ENCODE measurements around the gene HIBCH. TPM values are rescaled to one million over a fixed set of nuclear protein-coding genes. Genes with fewer than 3 reads are reported as not detected.

HIBCH gene
- total and polyA plus RNA-seq, 4 donors, result 20.2 to 65.2 (median 32.8) TPM

DNA sequence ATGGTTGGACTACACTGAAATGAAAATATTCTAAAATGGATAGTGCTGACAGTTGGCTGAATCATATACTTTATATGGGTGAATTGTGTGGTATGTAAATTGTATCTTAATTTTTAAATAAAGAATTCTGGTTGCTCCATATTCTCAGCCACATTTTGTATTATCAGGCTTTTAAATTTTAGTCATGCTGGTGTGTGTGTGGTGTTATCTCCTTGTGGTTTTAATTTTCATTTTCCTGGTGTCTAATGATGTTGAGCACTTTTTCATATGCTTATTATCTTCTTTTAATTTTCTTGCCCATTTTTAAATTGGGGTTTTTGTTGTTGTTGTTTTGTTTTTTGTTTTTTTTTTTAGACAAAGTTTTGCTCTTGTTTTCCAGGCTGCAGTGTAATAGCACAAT is 3.8 kb upstream of the HIBCH start:
- peaks cover 0 to 8% (median 5%) of the 10 kb centered on the region in 4 donors for H3K4me1 ChIP-seq (ENCODE audit: control insufficient read depth in 4 of 4, insufficient read depth in 4 of 4, low read length in 3 of 4)
- H3K27ac ChIP-seq (ENCODE audit: low read depth in 1 of 2, low read length in 2 of 2), result no peak overlapping the region
- H3K4me3 ChIP-seq (ENCODE audit: low read depth in 1 of 3, low read length in 3 of 3), result no peak overlapping the region
- H3K27me3 ChIP-seq (ENCODE audit: control insufficient read depth in 4 of 4, insufficient read depth in 4 of 4, low read length in 3 of 4), result no peaks in the 10 kb centered on the region
- H3K9me3 ChIP-seq (ENCODE audit: control insufficient read depth in 4 of 4, low read length in 3 of 4), result no peaks in the 10 kb centered on the region
- TF ChIP-seq GABPA (IDR thresholded peaks at IDR 0.05 in 1 of 2, conservative IDR thresholded peaks at IDR 0.05 in 1 of 2) (no peak), JUND (IDR thresholded peaks at IDR 0.05) (no peak), NR2F2 (IDR thresholded peaks at IDR 0.05) (no peak), TAF1 (conservative IDR thresholded peaks at IDR 0.05) (no peak), FOXA2 (IDR thresholded peaks at IDR 0.05) (no peak), RAD21 (IDR thresholded peaks at IDR 0.05) (no peak)
- no peak for DNase-seq (ENCODE audit: low spot score)
- H3K36me3 ChIP-seq (ENCODE audit: control insufficient read depth in 4 of 4, insufficient read depth in 3 of 4, low read depth in 1 of 4, low read length in 3 of 4), result no peaks in the 10 kb centered on the region
- H3K9ac ChIP-seq (ENCODE audit: low read depth in 1 of 2, low read length in 2 of 2), result no peak overlapping the region

DNA sequence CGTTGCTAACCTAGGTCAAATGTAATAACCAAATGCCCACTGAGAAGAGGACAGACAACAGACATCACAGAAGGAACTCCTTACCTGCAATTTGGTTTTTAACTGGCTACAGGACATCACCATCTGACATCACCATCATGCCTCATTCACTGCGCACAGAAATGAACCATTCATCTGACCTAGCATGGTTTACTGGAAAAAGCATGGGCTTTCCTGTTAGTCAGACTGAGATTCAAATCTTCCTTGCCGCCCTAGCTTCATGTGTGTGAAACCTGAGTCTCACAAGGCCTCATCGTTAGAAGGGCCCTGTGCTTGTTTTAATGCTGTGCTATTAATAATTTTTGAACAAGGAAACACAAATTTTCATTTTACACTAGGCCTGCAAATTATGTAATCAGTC is 1.1 kb upstream of the HIBCH start:
- no peak for DNase-seq (ENCODE audit: low spot score)
- 80% methylated on average over 4 of the region's 4 CpGs for WGBS
- H3K27me3 ChIP-seq (ENCODE audit: control insufficient read depth in 4 of 4, insufficient read depth in 4 of 4, low read length in 3 of 4), result no peaks in the 10 kb centered on the region
- H3K9me3 ChIP-seq (ENCODE audit: control insufficient read depth in 4 of 4, low read length in 3 of 4), result no peaks in the 10 kb centered on the region
- peak overlapping the region in 1 of 2 donors; percentile 82 for H3K27ac ChIP-seq (ENCODE audit: low read depth in 1 of 2, low read length in 2 of 2)
- H3K36me3 ChIP-seq (ENCODE audit: control insufficient read depth in 4 of 4, insufficient read depth in 3 of 4, low read depth in 1 of 4, low read length in 3 of 4), result no peaks in the 10 kb centered on the region
- H3K4me1 ChIP-seq (ENCODE audit: control insufficient read depth in 4 of 4, insufficient read depth in 4 of 4, low read length in 3 of 4), result peaks cover 0 to 31% (median 17%) of the 10 kb centered on the region in 4 donors
- no peak for TF ChIP-seq HNF4G (IDR thresholded peaks at IDR 0.05)
- no peak for TF ChIP-seq HNF4A (conservative IDR thresholded peaks at IDR 0.05)
- TF ChIP-seq, protein P1, sequence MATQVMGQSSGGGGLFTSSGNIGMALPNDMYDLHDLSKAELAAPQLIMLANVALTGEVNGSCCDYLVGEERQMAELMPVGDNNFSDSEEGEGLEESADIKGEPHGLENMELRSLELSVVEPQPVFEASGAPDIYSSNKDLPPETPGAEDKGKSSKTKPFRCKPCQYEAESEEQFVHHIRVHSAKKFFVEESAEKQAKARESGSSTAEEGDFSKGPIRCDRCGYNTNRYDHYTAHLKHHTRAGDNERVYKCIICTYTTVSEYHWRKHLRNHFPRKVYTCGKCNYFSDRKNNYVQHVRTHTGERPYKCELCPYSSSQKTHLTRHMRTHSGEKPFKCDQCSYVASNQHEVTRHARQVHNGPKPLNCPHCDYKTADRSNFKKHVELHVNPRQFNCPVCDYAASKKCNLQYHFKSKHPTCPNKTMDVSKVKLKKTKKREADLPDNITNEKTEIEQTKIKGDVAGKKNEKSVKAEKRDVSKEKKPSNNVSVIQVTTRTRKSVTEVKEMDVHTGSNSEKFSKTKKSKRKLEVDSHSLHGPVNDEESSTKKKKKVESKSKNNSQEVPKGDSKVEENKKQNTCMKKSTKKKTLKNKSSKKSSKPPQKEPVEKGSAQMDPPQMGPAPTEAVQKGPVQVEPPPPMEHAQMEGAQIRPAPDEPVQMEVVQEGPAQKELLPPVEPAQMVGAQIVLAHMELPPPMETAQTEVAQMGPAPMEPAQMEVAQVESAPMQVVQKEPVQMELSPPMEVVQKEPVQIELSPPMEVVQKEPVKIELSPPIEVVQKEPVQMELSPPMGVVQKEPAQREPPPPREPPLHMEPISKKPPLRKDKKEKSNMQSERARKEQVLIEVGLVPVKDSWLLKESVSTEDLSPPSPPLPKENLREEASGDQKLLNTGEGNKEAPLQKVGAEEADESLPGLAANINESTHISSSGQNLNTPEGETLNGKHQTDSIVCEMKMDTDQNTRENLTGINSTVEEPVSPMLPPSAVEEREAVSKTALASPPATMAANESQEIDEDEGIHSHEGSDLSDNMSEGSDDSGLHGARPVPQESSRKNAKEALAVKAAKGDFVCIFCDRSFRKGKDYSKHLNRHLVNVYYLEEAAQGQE (IDR thresholded peaks at IDR 0.05), result no peak
- no peak for TF ChIP-seq FOXA1 (IDR thresholded peaks at IDR 0.05)
- TF ChIP-seq, protein P2, sequence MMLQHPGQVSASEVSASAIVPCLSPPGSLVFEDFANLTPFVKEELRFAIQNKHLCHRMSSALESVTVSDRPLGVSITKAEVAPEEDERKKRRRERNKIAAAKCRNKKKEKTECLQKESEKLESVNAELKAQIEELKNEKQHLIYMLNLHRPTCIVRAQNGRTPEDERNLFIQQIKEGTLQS (IDR thresholded peaks at IDR 0.05), result no peak
- TF ChIP-seq JUND (IDR thresholded peaks at IDR 0.05), result no peak
- TF ChIP-seq, protein P3, sequence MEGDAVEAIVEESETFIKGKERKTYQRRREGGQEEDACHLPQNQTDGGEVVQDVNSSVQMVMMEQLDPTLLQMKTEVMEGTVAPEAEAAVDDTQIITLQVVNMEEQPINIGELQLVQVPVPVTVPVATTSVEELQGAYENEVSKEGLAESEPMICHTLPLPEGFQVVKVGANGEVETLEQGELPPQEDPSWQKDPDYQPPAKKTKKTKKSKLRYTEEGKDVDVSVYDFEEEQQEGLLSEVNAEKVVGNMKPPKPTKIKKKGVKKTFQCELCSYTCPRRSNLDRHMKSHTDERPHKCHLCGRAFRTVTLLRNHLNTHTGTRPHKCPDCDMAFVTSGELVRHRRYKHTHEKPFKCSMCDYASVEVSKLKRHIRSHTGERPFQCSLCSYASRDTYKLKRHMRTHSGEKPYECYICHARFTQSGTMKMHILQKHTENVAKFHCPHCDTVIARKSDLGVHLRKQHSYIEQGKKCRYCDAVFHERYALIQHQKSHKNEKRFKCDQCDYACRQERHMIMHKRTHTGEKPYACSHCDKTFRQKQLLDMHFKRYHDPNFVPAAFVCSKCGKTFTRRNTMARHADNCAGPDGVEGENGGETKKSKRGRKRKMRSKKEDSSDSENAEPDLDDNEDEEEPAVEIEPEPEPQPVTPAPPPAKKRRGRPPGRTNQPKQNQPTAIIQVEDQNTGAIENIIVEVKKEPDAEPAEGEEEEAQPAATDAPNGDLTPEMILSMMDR (IDR thresholded peaks at IDR 0.05; ENCODE audit: low read depth, low read length, missing input control), result no peak
- H3K9ac ChIP-seq (ENCODE audit: low read depth in 1 of 2, low read length in 2 of 2), result peak overlapping the region in 1 of 2 donors; percentile 38
- H3K4me3 ChIP-seq (ENCODE audit: low read depth in 1 of 3, low read length in 3 of 3), result no peak overlapping the region

DNA sequence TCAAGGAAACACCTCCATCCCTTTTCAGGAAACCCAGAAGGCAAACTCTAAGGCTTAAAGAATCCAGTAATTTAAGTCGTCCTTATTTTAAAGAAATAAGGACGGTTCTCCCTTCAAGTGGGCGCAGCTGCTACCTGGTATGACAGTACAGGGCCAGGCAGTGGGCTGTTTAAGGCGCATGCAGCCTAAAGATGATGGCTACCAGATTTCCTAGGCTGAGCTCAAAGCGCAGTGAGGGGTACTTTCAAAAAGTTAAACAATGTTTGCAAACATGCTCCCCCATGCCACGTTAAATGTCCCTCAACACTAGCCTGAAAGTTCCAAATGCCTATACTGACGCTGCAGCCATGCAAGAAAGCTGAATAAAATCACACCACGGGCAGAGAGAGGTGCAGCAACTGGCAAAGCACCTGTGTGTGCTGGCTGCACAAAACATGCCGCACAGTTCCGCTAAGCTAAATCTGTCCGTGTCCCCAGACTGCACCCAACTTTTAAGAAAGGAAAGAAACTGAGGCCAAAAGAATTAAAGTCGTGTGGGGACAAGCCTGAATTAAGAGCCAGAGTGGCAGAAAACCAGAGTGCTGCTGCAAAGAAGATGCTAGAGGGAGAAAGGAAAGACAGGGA is 583 bp downstream of the HIBCH start:
- Histone ChIP-seq H3K9me3 (ENCODE audit: control insufficient read depth in 4 of 4, low read length in 3 of 4) (no peaks in the 10 kb centered on the region), H3K9ac (ENCODE audit: low read depth in 1 of 2, low read length in 2 of 2) (peak overlapping the region; percentile 78 to 91), H3K27ac (ENCODE audit: low read depth in 1 of 2, low read length in 2 of 2) (peak overlapping the region; percentile 82 to 84), H3K27me3 (ENCODE audit: control insufficient read depth in 4 of 4, insufficient read depth in 4 of 4, low read length in 3 of 4) (no peaks in the 10 kb centered on the region), H3K36me3 (ENCODE audit: control insufficient read depth in 4 of 4, insufficient read depth in 3 of 4, low read depth in 1 of 4, low read length in 3 of 4) (no peaks in the 10 kb centered on the region), H3K4me1 (ENCODE audit: control insufficient read depth in 4 of 4, insufficient read depth in 4 of 4, low read length in 3 of 4) (peaks cover 0 to 44% (median 27%) of the 10 kb centered on the region in 4 donors), H3K4me3 (ENCODE audit: low read depth in 1 of 3, low read length in 3 of 3) (peak overlapping the region; percentile 46 to 98 (median 75))
- WGBS, result 3% methylated on average over 12 of the region's 12 CpGs
- DNase-seq (ENCODE audit: low spot score), result no peak
- TF ChIP-seq, protein P3 (IDR thresholded peaks at IDR 0.05; ENCODE audit: low read depth, low read length, missing input control), result no peak
- no peak for TF ChIP-seq GABPA (IDR thresholded peaks at IDR 0.05 in 1 of 2, conservative IDR thresholded peaks at IDR 0.05 in 1 of 2)
- TF ChIP-seq RAD21 (IDR thresholded peaks at IDR 0.05), result no peak
- no peak for TF ChIP-seq RXRA (IDR thresholded peaks at IDR 0.05)
- TF ChIP-seq HNF4G (IDR thresholded peaks at IDR 0.05), result no peak
- TF ChIP-seq TAF1 (conservative IDR thresholded peaks at IDR 0.05), result no peak
- TF ChIP-seq, protein P4, sequence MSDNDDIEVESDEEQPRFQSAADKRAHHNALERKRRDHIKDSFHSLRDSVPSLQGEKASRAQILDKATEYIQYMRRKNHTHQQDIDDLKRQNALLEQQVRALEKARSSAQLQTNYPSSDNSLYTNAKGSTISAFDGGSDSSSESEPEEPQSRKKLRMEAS (IDR thresholded peaks at IDR 0.05), result no peak
- no peak for TF ChIP-seq FOXA2 (IDR thresholded peaks at IDR 0.05)
- no peak for TF ChIP-seq YY1 (IDR thresholded peaks at IDR 0.05)

Data from liver (tissue), 9 donors.